GM12873 (cell line): Measurements from ENCODE around the gene NT5M.

Experiments
- TF ChIP-seq, protein P1 (sequence below): IDR thresholded peaks from 2 replicates; pipeline ENCODE4 v1.5.1; 2012; ENCODE audit warnings: low read depth, mild to moderate bottlenecking, moderate library complexity, low read length, control low read depth; ENCODE audit not compliant: insufficient read depth; ENCODE audit errors: missing control alignments

Gene NT5M

GRCh38 chr17:17385491-17385890, 82.3 kb downstream of the NT5M start:
- TF ChIP-seq, protein P1, sequence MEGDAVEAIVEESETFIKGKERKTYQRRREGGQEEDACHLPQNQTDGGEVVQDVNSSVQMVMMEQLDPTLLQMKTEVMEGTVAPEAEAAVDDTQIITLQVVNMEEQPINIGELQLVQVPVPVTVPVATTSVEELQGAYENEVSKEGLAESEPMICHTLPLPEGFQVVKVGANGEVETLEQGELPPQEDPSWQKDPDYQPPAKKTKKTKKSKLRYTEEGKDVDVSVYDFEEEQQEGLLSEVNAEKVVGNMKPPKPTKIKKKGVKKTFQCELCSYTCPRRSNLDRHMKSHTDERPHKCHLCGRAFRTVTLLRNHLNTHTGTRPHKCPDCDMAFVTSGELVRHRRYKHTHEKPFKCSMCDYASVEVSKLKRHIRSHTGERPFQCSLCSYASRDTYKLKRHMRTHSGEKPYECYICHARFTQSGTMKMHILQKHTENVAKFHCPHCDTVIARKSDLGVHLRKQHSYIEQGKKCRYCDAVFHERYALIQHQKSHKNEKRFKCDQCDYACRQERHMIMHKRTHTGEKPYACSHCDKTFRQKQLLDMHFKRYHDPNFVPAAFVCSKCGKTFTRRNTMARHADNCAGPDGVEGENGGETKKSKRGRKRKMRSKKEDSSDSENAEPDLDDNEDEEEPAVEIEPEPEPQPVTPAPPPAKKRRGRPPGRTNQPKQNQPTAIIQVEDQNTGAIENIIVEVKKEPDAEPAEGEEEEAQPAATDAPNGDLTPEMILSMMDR = no peak

DNA sequence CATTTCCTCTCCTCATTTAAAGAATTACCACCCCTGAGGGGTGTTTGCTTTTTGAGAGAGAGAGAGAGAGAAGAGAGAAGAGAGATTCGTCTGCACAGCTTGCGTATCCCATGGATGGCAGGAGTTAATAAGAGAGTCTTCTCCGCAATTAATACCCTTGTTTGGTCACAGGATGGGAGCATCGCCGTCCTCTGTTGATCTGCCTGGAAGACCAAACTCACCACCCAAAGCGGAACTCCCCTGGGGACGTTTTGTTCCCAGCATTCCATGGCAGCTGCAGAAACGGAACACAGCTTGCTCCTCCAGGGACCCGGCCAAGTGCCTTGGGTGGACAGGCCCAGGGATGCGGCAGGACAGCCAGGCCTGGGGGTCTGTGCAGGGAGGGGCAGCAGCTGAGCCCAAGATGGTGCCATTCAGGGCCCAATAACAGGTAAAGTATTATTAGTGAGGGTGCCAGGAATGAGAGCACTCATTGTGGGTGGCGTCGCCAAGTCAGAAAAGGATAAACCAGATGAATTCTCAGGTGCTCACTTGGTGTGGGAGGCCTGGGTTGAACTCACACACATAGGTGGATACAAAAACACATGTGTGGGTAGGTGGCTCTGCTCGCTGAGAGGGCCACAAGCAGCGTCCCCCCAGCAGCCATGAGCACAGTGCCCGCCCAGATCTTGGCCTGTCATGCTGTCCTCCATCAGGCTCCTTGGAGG, 83.1 kb downstream of the NT5M start:
- TF ChIP-seq, protein P1 = no peak

DNA sequence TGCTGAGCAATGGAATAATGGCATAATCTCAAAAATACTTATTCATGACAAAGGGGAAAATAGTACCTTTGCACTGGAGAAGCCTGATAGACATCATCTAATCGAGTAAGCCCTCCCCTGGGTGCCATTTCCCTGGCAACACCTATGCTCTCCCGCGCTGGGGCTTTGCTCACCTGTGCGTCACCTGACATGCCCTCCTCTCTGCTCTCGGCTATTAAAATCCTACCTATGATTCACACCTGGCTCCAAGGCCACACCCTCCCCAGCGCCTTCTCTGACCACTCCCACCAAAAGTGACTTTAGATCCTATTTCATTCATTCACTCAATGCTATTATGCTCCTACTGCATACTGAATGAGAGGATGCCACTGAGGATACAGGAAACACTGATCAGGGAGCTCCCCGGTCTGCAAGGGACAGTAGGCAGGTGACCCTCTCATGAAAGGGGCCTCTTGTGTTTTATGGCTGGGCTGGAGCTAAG, 83.9 kb downstream of the NT5M start:
- TF ChIP-seq, protein P1 = no peak

- TF ChIP-seq, protein P1 = peak; percentile 61
Observed at GRCh38 chr17:17387498-17388362, 84.6 kb downstream of the NT5M start.

GRCh38 chr17:17388657-17389496, 85.7 kb downstream of the NT5M start:
- TF ChIP-seq, protein P1 = no peak

DNA sequence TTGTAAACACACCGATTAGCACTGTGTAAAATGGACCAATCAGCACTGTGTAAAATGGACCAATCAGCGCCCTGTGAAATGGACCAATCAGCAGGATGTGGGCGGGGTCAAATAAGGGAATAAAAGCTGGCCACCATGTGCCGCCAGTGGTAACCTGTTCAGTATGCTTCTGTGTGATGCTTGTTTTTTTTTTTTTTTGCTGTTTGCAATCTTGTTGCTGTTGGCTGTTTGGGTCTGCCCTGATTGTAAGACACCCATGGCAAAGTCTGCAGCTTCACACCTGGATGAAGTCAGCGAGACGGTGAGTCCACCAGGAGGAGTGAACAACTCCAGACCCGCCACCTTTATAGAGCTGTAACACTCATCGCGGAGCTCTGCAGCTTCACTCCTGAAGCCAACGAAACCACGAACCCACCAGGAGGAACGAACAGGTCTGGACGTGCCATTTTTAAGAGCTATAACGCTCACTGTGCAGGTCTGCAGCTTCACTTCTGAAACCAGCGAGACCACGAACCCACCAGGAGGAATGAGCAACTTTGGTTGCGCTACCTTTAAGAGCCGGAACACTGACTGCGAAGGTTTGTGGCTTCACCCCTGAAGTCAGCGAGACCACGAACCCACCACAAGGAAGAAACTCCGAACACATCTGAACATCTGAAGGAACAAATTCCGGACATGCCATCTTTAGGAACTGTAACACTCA, 88.6 kb downstream of the NT5M start:
- TF ChIP-seq, protein P1 = no peak
